IPS-11a (cell line): ENCODE data around the gene ASPRV1.
"Not testable (repeated sequence)": the region's sequence is repeated elsewhere in the genome, so short reads cannot be mapped to it uniquely, and the experiment has no call there.

Experiments used
- H3K4me3 ChIP-seq: one replicate; pipeline ENCODE4 v1.5.1; 2013; ENCODE audit warnings: low read depth, low read length, control low read depth

Gene ASPRV1

GRCh38 chr2:69962986-69963730 lies 1.7 kb upstream of the ASPRV1 start:
- H3K4me3 ChIP-seq, result no peak overlapping the region

- no peak overlapping the region for H3K4me3 ChIP-seq
Measured at GRCh38 chr2:69960821-69961220, 610 bp downstream of the ASPRV1 start.

- no peak overlapping the region for H3K4me3 ChIP-seq
Measured at GRCh38 chr2:69959425-69959824, 2.0 kb downstream of the ASPRV1 start.

- no peak overlapping the region for H3K4me3 ChIP-seq
Measured at GRCh38 chr2:69958480-69958879, 3.0 kb downstream of the ASPRV1 start.

GRCh38 chr2:69957965-69958364 lies 3.5 kb downstream of the ASPRV1 start:
- H3K4me3 ChIP-seq, result no peak overlapping the region

GRCh38 chr2:69956475-69956979 lies 4.9 kb downstream of the ASPRV1 start:
- no peak overlapping the region for H3K4me3 ChIP-seq

GRCh38 chr2:69955029-69955428 lies 6.4 kb downstream of the ASPRV1 start:
- H3K4me3 ChIP-seq, result no peak overlapping the region

- no peak overlapping the region for H3K4me3 ChIP-seq
Measured at GRCh38 chr2:69954084-69954483, 7.3 kb downstream of the ASPRV1 start.

GRCh38 chr2:69952336-69953115 lies 8.9 kb downstream of the ASPRV1 start:
- no peak overlapping the region for H3K4me3 ChIP-seq

GRCh38 chr2:69950671-69951070 lies 10.8 kb downstream of the ASPRV1 start:
- H3K4me3 ChIP-seq, result not testable (repeated sequence)

- H3K4me3 ChIP-seq, result no peak overlapping the region
Measured at GRCh38 chr2:69950241-69950640, 11.2 kb downstream of the ASPRV1 start.

- H3K4me3 ChIP-seq, result no peak overlapping the region
Measured at GRCh38 chr2:69948963-69949645, 12.3 kb downstream of the ASPRV1 start.

GRCh38 chr2:69948032-69948962 lies 13.1 kb downstream of the ASPRV1 start:
- H3K4me3 ChIP-seq, result no peak overlapping the region

GRCh38 chr2:69947325-69947931 lies 14.0 kb downstream of the ASPRV1 start:
- no peak overlapping the region for H3K4me3 ChIP-seq

GRCh38 chr2:69946351-69947324 lies 14.8 kb downstream of the ASPRV1 start:
- no peak overlapping the region for H3K4me3 ChIP-seq

GRCh38 chr2:69945941-69946340 lies 15.5 kb downstream of the ASPRV1 start:
- H3K4me3 ChIP-seq, result no peak overlapping the region

GRCh38 chr2:69945441-69945840 lies 16.0 kb downstream of the ASPRV1 start:
- H3K4me3 ChIP-seq, result no peak overlapping the region

- no peak overlapping the region for H3K4me3 ChIP-seq
Measured at GRCh38 chr2:69944756-69945155, 16.7 kb downstream of the ASPRV1 start.
